IPS-11a (cell line): ENCODE data around the gene ATP11B.

Experiments
- H3K4me3 ChIP-seq: one replicate; pipeline ENCODE4 v1.5.1; 2013; ENCODE audit warnings: low read depth, low read length, control low read depth

ATP11B gene

DNA sequence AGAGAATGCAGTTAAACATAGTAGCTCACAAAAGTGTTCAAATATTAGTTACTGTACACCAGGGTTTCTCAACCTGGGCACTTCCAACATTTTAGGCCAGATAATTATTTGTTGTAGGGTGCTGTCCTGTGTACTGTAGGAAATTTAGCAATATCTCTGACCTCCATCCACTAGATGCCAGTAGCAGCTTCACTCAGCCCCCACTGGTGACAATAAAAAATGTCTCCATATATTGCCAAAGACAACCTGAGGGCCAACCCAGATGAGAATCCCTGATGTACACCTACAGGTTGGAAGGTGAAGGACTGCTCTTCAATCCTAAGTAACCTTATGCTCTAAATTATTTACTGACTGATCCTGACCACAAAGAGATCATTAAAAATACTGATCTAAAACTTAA, 154.6 kb downstream of the ATP11B start:
- H3K4me3 ChIP-seq: no peak overlapping the region

DNA sequence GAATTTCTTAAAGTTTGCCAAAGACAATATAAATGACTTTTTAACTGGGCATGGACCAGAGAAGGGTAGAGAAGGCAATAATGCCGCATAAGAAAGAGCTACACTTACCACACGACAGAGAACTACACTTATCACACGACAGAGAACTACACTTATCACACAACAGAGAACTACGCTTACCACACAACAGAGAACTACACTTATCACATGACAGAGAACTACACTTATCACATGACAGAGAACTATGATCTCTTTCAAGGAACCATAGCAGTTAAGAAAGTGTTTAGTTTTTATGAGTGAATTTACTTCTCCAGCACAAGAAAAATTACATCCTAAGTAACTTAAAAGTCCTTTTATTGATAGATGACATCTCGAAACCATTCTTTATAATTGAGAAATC, 155.0 kb downstream of the ATP11B start:
- H3K4me3 ChIP-seq: no peak overlapping the region

DNA sequence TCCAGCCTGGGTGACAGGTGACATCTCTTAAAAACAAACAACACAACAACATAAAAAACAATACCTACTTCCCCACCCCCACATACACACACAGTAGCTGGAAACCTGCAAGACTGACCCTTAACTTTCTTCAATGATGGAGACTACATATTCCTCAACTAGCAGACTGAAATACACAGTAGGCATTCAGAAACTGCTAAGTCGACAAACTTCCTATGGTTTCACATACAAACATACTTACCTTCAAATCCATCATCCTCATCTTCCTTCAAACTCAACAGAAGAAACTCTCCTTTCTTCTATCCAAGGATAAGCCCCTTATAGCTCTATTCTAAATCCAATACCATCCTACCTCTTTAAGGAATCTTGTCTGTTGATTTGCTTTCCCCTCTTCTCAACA, 156.4 kb downstream of the ATP11B start:
- H3K4me3 ChIP-seq: no peak overlapping the region

DNA sequence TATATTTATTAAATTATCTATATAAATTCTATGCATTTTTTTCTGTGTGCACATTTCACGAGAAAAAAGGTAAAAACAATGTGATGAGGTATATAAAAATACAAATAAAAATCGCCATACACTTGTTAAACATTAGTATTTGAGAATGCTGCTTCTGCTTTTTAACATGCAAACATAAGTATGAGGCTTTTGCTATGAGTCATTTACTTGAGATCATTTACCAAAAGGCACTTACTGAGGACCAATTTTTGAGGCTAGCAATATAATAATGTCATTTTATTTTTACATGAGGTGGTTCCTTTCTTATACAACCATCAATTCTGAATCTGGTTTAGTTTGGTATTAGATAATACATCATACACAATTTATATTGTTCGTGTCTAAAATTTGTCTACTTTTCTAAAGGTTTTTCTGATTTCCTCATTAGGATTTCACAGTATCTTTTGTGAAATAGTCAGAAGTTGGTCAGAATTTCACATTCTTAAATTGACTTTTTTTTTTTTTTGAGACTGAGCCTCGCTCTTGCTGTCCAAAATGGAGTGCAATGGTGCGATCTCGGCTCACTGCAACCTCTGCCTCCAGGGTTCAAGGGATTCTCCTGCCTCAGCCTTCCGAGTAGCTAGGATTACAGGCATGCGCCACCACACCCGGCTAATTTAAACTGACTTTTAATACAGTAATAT, 161.4 kb downstream of the ATP11B start:
- no peak overlapping the region for H3K4me3 ChIP-seq

DNA sequence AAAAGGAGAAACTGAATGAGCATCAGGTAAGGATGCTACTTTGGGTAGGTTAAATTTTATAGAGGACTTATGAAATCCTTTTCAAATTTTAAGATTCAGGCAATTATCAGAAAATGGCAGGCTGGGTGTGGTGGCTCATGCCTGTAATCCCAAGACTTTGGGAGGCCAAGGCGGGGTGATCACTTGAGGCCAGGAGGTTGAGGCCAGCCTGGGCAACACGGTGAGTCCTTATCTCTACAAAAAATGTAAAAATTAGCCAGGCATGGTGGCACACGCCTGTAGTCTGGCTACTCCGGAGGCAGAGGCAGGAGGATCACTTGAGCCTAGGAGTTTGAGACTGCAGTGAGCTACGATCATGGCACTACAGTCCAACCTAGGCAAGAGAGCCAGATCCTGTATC, 163.9 kb downstream of the ATP11B start:
- no peak overlapping the region for H3K4me3 ChIP-seq

DNA sequence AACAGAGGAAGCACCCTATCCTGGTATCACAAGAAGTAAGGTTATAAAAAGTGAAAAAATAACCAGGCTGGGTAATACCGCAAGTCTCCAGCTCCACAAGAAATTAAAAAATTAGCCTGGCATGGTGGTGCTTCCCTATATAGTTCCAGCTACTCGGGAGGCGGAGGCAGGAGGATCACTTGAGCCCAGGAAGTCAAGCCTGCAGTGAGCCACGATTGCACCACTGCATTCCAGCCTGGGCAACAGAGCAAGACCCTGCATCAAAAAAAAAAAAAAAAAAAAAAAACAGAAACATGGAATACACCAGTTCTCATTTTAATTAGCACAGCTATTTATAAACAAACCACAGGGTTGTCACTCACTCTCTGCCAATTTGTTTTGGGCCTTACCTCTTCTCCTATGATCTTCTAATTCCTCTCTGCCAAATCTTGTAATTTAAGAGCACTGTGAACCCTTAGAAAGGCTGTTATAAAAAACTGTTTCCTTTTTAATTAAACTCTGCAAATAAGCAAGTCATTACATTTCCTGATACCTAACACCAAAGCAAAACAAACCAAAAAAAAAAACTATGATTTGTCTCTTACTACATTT, 164.5 kb downstream of the ATP11B start:
- H3K4me3 ChIP-seq: no peak overlapping the region

DNA sequence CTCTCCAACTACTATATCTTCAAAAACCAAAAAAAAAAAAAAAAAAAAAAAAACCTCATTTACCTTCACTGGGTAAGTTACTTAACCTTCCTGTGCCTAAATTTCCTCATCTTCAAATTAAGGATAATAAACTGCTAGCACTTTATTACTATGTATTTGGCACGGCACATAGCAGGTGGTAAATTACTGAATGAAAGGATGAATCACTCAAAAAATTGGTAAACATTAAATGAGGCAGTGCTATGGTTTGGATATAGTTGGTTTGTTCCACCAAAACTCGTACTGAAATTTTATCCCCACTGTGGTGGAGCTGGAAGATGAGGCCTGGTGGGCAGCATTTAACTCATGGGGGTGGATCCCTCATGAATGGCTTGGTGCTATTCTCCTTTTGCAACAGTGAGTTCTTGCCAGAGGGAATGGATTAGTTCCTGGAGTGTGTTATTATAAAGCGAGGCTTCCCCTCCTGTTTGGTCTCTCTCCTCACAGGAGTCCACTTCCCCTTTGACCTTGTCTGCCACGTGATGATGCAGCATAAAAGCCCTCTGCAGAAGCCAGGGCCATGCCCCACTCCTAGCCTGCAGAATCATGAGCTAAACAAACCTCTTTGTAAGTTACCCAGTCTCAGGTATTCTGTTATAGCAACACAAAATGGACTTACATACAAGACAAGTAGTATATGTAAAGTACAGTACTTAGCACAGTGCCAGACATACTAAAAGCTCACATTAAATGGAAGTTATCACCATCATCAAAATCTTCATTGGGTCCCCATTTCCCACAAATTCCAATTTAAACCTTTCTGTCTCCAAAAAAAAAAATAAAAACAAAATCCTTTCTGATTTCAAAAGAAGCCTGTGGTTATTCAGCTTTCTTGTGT, 166.4 kb downstream of the ATP11B start:
- no peak overlapping the region for H3K4me3 ChIP-seq

DNA sequence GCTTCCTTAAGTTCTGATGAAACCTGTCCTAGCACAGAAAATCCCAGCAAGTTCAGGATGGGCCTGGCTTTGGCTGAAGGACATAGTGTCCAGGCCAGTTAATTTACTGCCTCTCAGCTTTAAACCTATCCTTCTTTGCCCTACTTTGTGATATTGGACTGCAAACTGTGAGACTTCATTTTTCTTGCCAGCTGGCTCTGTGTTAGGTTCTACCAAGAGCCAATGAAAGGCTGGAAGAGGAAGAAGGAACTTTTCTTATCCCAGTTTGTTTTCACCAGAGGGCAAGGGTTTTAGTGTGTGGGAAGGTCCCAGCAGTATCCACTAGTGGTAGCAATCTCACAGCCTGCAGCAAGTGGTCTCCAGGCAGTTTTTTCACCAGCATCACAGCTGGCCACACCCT, 168.9 kb downstream of the ATP11B start:
- no peak overlapping the region for H3K4me3 ChIP-seq

DNA sequence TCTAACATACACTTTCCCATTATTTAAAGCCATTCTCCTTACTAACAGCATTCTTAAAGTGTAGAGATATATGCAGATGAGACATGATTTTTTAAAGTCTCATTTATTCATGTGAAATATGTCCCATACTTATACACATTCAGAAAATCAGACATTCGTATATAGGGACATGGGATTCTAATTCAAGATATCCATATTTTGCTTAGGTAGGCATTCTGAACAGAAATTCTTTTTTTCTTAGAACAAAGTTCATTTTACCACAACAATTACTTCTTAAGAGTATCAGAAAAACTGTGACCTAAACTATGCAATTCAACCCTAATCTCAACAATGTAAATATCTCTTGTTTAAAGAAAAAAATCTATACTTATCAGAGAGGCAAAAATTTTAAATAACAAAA, 170.9 kb downstream of the ATP11B start:
- no peak overlapping the region for H3K4me3 ChIP-seq

DNA sequence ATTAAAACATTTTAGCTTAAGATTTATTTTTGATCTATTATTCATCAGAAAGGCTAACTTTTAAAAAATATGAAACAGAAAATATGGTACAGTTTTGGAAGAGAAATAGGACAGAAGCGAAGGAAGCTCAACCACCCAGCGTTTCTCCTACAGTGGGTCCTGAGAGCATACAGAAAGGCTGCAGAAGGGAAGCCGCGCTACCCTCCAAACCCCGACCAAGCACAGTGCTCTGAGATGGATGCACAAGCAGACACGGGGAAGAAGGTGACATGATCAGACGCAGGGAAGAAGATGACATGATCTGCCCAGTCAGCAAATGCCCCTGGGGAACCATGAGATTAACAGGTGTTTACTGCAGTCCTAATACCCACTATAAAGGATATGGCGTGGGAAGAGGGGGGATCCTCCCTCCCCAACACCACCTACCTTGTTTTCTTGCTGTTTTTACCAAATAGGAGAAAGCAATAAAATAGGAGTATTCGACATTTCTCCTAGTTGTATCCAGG, 172.6 kb downstream of the ATP11B start:
- H3K4me3 ChIP-seq: no peak overlapping the region

DNA sequence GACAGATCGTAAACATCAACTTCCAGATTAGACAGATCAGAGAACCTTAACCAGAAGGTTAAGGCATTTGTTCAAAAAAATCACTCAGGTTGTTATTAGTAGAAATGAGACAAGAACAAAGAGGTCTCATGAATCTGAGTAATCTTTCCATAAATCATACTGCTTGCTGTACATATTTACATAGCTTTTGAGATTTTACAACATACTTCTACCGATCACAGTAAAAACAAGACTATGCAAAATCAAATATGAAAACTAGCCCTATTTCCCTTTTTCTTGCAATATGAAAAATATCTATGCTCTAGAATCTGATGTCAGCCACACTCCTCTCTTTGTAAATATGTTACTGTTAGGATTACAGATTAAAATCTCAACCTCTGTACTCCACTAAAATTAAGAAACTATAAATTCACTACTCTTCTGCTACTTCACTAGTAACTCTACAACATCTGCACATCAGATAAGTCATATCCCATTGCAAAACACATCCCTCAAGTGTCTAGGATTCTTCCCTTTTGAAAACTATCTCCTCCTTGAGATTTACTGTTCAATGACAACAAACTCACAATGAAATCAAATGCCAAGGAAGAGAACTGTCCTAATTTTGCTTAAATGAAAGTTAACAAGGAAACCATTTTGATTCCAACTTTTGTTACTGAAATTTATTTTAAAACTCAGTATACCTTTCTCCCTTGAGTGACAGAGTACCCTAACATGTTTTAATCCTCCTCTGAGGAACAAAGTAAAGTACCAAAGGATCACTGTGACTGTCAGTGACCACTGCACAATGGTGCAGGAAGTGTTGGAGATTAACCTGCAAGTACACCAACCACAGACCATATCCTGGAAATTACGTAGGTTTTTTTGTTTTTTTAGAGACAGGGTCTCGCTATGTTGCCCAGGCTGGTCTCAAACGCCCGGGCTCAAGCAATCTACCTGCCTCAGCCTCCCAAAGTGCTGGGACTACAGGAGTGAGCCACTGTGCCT, 174.2 kb downstream of the ATP11B start:
- no peak overlapping the region for H3K4me3 ChIP-seq

DNA sequence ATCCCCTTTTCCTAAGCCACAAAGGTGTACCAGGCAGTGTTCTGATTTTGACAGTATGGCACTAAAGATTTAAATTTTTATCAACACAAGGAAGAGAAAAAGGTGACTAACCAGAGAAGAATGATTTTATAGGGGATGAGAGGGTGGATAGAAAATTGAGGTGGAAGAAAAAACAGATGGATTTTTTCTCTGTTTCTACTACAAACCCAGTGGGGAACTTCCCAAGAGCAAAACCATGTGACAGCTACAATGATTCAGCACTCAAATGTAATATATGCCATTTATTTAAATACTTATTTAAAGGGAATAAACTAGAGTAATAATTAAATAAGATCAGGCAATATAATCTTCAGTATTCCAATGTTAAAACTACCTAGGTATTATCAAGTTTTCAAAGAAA, 176.0 kb downstream of the ATP11B start:
- no peak overlapping the region for H3K4me3 ChIP-seq

DNA sequence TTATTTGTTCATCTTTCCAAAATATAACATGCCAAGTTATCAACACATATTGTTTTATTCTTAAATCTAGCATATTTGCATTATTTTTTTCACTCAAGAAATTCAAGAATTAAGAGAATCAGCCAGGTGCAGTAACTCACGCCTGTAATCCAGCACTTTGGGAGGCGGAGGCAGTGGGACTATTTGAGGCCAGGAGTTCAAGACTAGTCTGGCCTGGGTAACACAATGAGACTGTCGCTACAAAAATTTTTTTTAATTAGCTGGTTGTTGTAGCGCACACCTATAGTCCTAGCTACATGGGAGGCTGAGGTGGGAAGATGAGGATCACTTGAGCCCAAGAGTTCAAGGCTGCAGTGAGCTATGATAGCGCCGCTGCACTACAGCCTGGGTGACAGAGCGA, 176.5 kb downstream of the ATP11B start:
- H3K4me3 ChIP-seq: no peak overlapping the region

DNA sequence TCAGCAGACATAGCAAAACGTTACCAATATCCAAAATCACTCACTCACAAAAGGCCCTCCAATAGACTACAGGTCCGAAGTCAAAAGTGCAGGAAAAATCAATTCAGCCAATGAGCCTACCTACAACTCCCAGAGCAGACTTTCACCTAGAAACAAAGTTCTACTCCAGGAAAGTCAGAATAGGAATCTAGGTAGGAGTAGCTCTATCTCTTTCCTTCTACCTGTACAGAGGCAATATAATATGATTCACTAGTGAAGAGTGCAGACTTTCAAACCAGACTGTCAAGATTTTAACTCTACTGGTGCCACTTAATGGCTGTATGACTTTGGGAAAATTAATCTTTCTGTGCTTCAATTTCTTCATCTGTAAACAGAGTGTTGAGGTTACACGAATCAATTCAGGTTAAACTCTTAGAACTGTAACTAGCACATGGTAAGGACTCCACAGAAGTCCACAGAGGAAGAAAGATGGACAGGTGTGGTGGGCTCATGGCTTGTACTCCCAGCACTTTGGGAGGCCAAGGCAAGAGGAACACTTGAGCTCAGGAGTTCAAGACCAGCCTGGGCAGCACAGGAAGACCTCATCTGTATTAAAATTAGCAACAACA, 177.6 kb downstream of the ATP11B start:
- H3K4me3 ChIP-seq: no peak overlapping the region
